HCT116 (cell line): ENCODE measurements around the gene POFUT2. TPM values are rescaled to one million over a fixed set of nuclear protein-coding genes. Genes with fewer than 3 reads are reported as not detected.

Source experiments
- ATAC-seq: fragments of 200-7000 bp; cut with Tn5 transposase; 2 replicates; pipeline ENCODE4 v1.9.1; 2020; ENCODE audit warnings: mild to moderate bottlenecking, moderate library complexity
- BruUV-seq: library from RNA; stranded (reverse); fragments of 400-500 nt; replicated peaks from 2 replicates; lab custom pipeline; 2021; lab: Mats Ljungman, UMichigan
- CTCF ChIA-PET: fragments of 300-600 bp; sonication (Branson Sonifier 250); formaldehyde crosslinking; loops from one replicate; lab custom pipeline; 2021; ENCODE audit warnings: antibody characterized with exemption; lab: Charles Lee
- POLR2A ChIA-PET: fragments of 300-600, 350-600 bp; sonication (Branson Sonifier 250); formaldehyde crosslinking; loops from one replicate; lab custom pipeline; 2021; ENCODE audit warnings: antibody characterized with exemption; lab: Charles Lee
- RAD21 ChIA-PET, 2 experiments: fragments of 300-600 bp; sonication (Branson Sonifier 250); formaldehyde crosslinking; loops; one replicate each; lab custom pipeline; 2023; ENCODE audit warnings: low total read pairs in 2 of 2; ENCODE audit not compliant: uncharacterized antibody in 2 of 2, unreplicated experiment in 2 of 2, low non-redundant PET in 1 of 2; lab: Charles Lee
- DNase-seq: peaks from one replicate; pipeline ENCODE4 v3.0.0-alpha.2; 2010; ENCODE audit warnings: low read depth, low spot score
- H2AFZ ChIP-seq: fragments of 200-600 bp; shearing (Covaris generic), sonication (generic); 2 replicates; pipeline ENCODE4 v1.6.1; 2017; ENCODE audit warnings: low read depth, mixed run types, mixed read lengths, antibody characterized with exemption, low read length; ENCODE audit not compliant: poor library complexity, severe bottlenecking
- H3K27ac ChIP-seq: 2 replicates; pipeline ENCODE4 v1.5.1; 2012; ENCODE audit warnings: low read depth, low read length
- H3K27me3 ChIP-seq: fragments of 200-600 bp; sonication (generic); 2 replicates; pipeline ENCODE4 v1.6.1; 2016; ENCODE audit warnings: mixed run types, low read length, mixed read lengths; ENCODE audit not compliant: insufficient read depth
- H3K36me3 ChIP-seq, 2 experiments: fragments of 200-500 bp in 1 of 2; fragments of 200-600 bp in 1 of 2; sonication (Bioruptor generic) in 1 of 2; sonication (generic) in 1 of 2; 2 replicates each; pipeline versions ENCODE4 v1.5.1 to v1.6.1; 2014 to 2016; ENCODE audit warnings: low read length in 2 of 2, inconsistent platforms in 1 of 2, mixed read lengths in 1 of 2, mixed run types in 1 of 2; ENCODE audit not compliant: insufficient read depth in 2 of 2, control insufficient read depth in 1 of 2
- H3K4me1 ChIP-seq, 2 experiments: fragments of 200-600 bp in 1 of 2; sonication (generic) in 1 of 2; 2 replicates each; pipeline versions ENCODE4 v1.5.1 to v1.6.1; 2012 to 2017; ENCODE audit warnings: low read length in 2 of 2, inconsistent platforms in 1 of 2, mild to moderate bottlenecking in 1 of 2, mixed read lengths in 1 of 2, mixed run types in 1 of 2, moderate library complexity in 1 of 2; ENCODE audit not compliant: insufficient read depth in 2 of 2, control insufficient read depth in 1 of 2
- H3K4me2 ChIP-seq: fragments of 200-600 bp; sonication (generic); 2 replicates; pipeline ENCODE4 v1.6.1; 2017; ENCODE audit warnings: mixed run types, low read length, mixed read lengths
- H3K4me3 ChIP-seq, 2 experiments: fragments of 200-600 bp in 1 of 2; sonication (generic) in 1 of 2; replicated peaks in 1 of 2; 2 replicates each; pipeline ENCODE4 v1.5.1; 2011 to 2016; ENCODE audit warnings: low read length in 2 of 2, control low read depth in 1 of 2, low read depth in 1 of 2, mild to moderate bottlenecking in 1 of 2, mixed read lengths in 1 of 2, mixed run types in 1 of 2
- H3K79me2 ChIP-seq: fragments of 200-600 bp; sonication (generic); 2 replicates; pipeline ENCODE4 v1.6.1; 2017; ENCODE audit warnings: mild to moderate bottlenecking, mixed run types, low read length, moderate library complexity, mixed read lengths; ENCODE audit not compliant: insufficient read depth
- H3K9ac ChIP-seq: fragments of 200-600 bp; sonication (generic); 2 replicates; pipeline ENCODE4 v1.6.1; 2016; ENCODE audit warnings: low read length, mixed read lengths
- H3K9me2 ChIP-seq: fragments of 200-600 bp; sonication (generic), shearing (Covaris generic); 2 replicates; pipeline ENCODE4 v1.6.1; 2017; ENCODE audit warnings: mixed run types, mild to moderate bottlenecking, moderate library complexity; ENCODE audit not compliant: insufficient read depth
- H3K9me3 ChIP-seq, 2 experiments: fragments of 200-500 bp in 1 of 2; fragments of 200-600 bp in 1 of 2; sonication (Bioruptor generic) in 1 of 2; sonication (generic) in 1 of 2; 2 replicates each; pipeline ENCODE4 v1.6.1; 2014 to 2017; ENCODE audit warnings: low read length in 2 of 2, mixed read lengths in 2 of 2, inconsistent platforms in 1 of 2, low read depth in 1 of 2, mild to moderate bottlenecking in 1 of 2, mixed run types in 1 of 2, moderate library complexity in 1 of 2; ENCODE audit not compliant: control insufficient read depth in 1 of 2, insufficient read depth in 1 of 2
- H4K20me1 ChIP-seq: fragments of 200-600 bp; sonication (generic), shearing (Covaris generic); 2 replicates; pipeline ENCODE4 v1.6.1; 2017; ENCODE audit warnings: mixed run types, mild to moderate bottlenecking, moderate library complexity; ENCODE audit not compliant: insufficient read depth
- CBX3 ChIP-seq: IDR thresholded peaks from 2 replicates; pipeline ENCODE4 v1.6.1; 2012; ENCODE audit warnings: low read depth
- CEBPB ChIP-seq: IDR thresholded peaks from 2 replicates; pipeline ENCODE4 v1.6.1; 2012; ENCODE audit warnings: low read depth
- EGR1 ChIP-seq: IDR thresholded peaks from 2 replicates; pipeline ENCODE4 v1.6.1; 2012; ENCODE audit warnings: low read depth
- ELF1 ChIP-seq: IDR thresholded peaks from 2 replicates; pipeline ENCODE4 v1.6.1; 2012; ENCODE audit warnings: low read depth, borderline replicate concordance
- EZH2 ChIP-seq: fragments of 200-600 bp; sonication (generic); IDR thresholded peaks from 2 replicates; pipeline ENCODE4 v1.6.1; 2017; ENCODE audit warnings: antibody characterized with exemption, mixed run types
- EZH2phosphoT487 ChIP-seq: fragments of 200-600 bp; IDR thresholded peaks from 2 replicates; pipeline ENCODE4 v1.6.1; 2018; ENCODE audit warnings: antibody characterized with exemption, borderline replicate concordance
- FOSL1 ChIP-seq: IDR thresholded peaks from 2 replicates; pipeline ENCODE4 v1.6.1; 2012; ENCODE audit warnings: low read depth
- JUND ChIP-seq: IDR thresholded peaks from 2 replicates; pipeline ENCODE4 v1.6.1; 2012
- POLR2A ChIP-seq: IDR thresholded peaks from 2 replicates; pipeline ENCODE4 v1.7.0; 2011; ENCODE audit warnings: borderline replicate concordance; ENCODE audit not compliant: insufficient read depth, insufficient read length; ENCODE audit errors: extremely low read depth
- REST ChIP-seq: IDR thresholded peaks from 2 replicates; pipeline ENCODE4 v1.6.1; 2012; ENCODE audit warnings: low read depth
- SIN3A ChIP-seq: IDR thresholded peaks from 2 replicates; pipeline ENCODE4 v1.6.1; 2012; ENCODE audit warnings: low read depth
- SP1 ChIP-seq: IDR thresholded peaks from 2 replicates; pipeline ENCODE4 v1.6.1; 2012; ENCODE audit warnings: low read depth
- SRF ChIP-seq: IDR thresholded peaks from 2 replicates; pipeline ENCODE4 v1.6.1; 2012; ENCODE audit warnings: low read depth
- YY1 ChIP-seq: IDR thresholded peaks from 2 replicates; pipeline ENCODE4 v1.6.1; 2011; ENCODE audit warnings: low read length, low read depth, moderate library complexity, mild to moderate bottlenecking; ENCODE audit not compliant: insufficient replicate concordance; ENCODE audit errors: extremely low read depth
- ZFX ChIP-seq: fragments of 450-650 bp; IDR thresholded peaks from 2 replicates; pipeline ENCODE4 v1.6.1; 2017
- ZNF274 ChIP-seq: fragments of 200-500 bp; sonication (Bioruptor generic); IDR thresholded peaks from 2 replicates; pipeline ENCODE4 v1.6.1; 2014; ENCODE audit warnings: mild to moderate bottlenecking, low read depth, low read length, inconsistent platforms
- intact Hi-C: fragments of 100-400 bp; cut with micrococcal nuclease; formaldehyde crosslinking; loops from 2 replicates; pipeline ENCODE4 v1.10.0; 2022
- total RNA-seq: library from RNA; stranded (reverse); gene quantifications from one replicate; pipeline ENCODE4 v1.2.1, GENCODE V29; 2021; ENCODE audit not compliant: unreplicated experiment

The POFUT2 gene
- total RNA-seq, 1 experiment from 2014 or later, result 20.5 TPM

GRCh38 chr21:45262616-45263015 lies 25.1 kb downstream of the POFUT2 start:
- no peaks in the 10 kb centered on the region for H4K20me1 ChIP-seq
- H3K4me1 ChIP-seq, result no peaks in the 10 kb centered on the region
- no peak overlapping the region for H3K4me3 ChIP-seq
- H3K27me3 ChIP-seq, result no peaks in the 10 kb centered on the region
- ATAC-seq (no peak), DNase-seq (no peak)
- no TSS peak for BruUV-seq
- ChIA-PET RAD21 (no interaction called here), CTCF (no interaction called here), POLR2A (no interaction called here)
- H3K9me2 ChIP-seq, result no peaks in the 10 kb centered on the region
- H3K36me3 ChIP-seq, result peaks cover 4 to 9% of the 10 kb centered on the region in 2 experiments; a peak in 2 of 4 replicates
- H2AFZ ChIP-seq, result no peak overlapping the region
- TF ChIP-seq REST (no peak), SIN3A (no peak), SP1 (no peak), POLR2A (no peak), ZNF274 (no peak), YY1 (no peak), CBX3 (no peak), CEBPB (no peak), FOSL1 (no peak), SRF (no peak), EZH2phosphoT487 (no peak), EZH2 (no peak), ZFX (no peak), JUND (no peak), EGR1 (no peak), ELF1 (no peak)
- intact Hi-C loops, result no loop called here
- no peaks in the 10 kb centered on the region for H3K9me3 ChIP-seq
- no peak overlapping the region for H3K9ac ChIP-seq
- no peak overlapping the region for H3K4me2 ChIP-seq
- no peak overlapping the region for H3K27ac ChIP-seq
- H3K79me2 ChIP-seq, result no peaks in the 10 kb centered on the region
